ENCODE data around the gene PSMF1.

GRCh38 chr20:1207293-1207878, 89.0 kb downstream of the PSMF1 start:
- TF ChIP-seq REST (IDR thresholded peaks at IDR 0.05; ENCODE audit: low read depth) (no peak), POLR2A (IDR thresholded peaks at IDR 0.05; ENCODE audit: borderline replicate concordance, extremely low read depth, insufficient read depth, insufficient read length) (no peak), EZH2 (IDR thresholded peaks at IDR 0.05) (no peak), CTCF (IDR thresholded peaks at IDR 0.05 in 2 of 3, conservative IDR thresholded peaks at IDR 0.05 in 1 of 3; ENCODE audit: borderline replicate concordance in 1 of 3, insufficient read depth in 1 of 3, low read depth in 2 of 3, low read length in 2 of 3) (no peak), POLR2AphosphoS5 (IDR thresholded peaks at IDR 0.05; ENCODE audit: low read depth, low read length) (no peak), SP1 (IDR thresholded peaks at IDR 0.05; ENCODE audit: low read depth) (no peak), CEBPB (IDR thresholded peaks at IDR 0.05; ENCODE audit: low read depth) (no peak), ATF3 (IDR thresholded peaks at IDR 0.05) (no peak), MAX (IDR thresholded peaks at IDR 0.05) (no peak), ZBTB33 (IDR thresholded peaks at IDR 0.05; ENCODE audit: extremely low read depth, insufficient replicate concordance, low read length) (no peak), ELF1 (IDR thresholded peaks at IDR 0.05; ENCODE audit: borderline replicate concordance, low read depth) (no peak)
